ENCODE data around the gene EHD1. TPM values are rescaled to one million over a fixed set of nuclear protein-coding genes. Genes with fewer than 3 reads are reported as not detected.

The EHD1 gene
- total RNA-seq, 1 donor from 2014 or later = 27.6 TPM

DNA sequence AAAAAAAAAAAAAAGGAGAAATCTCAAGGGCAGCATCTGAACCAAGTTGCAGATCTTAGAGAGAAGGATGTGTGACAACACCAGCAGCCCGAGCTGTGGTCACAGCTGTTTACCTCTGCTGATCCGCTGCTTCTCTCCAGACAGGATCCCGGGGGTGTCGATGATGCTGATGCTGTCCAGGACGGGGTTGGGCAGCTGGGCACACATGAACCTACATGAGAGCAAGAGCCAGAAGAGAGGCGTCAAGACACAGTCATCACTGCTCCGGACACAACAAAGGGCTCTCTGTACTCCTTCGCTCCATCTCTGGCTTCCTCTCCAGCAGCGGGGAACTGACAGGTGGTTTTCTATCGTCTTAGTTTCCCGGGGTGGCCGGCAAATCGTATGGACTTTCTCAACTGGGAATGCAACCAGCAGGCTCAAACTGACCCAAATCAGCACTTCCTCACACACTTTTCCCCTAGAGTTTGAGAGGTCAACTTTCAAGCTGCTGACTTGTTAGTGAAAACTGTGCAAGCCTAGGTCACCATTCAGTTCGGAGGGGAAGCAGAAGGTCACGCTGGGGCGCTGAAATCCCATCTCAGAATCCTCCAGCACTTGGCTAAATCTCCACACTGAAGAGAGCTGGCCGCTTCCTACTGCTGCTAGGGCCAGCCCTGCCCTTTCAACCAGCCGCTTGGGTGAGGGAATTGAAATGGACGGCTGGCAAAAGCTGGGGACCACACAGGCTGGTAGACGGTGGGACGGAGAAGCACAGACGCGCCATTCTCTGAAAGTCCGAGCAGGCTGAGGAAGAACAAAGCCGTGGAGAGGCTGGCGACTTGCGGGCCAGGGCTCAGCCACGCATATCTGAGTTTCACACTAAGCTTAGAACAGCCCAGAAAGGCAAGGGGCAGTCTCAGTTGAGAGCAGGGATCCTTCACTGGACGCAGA is 3.8 kb downstream of the EHD1 start:
- DNase-seq (ENCODE audit: low read depth in 2 of 2) = no peak

DNA sequence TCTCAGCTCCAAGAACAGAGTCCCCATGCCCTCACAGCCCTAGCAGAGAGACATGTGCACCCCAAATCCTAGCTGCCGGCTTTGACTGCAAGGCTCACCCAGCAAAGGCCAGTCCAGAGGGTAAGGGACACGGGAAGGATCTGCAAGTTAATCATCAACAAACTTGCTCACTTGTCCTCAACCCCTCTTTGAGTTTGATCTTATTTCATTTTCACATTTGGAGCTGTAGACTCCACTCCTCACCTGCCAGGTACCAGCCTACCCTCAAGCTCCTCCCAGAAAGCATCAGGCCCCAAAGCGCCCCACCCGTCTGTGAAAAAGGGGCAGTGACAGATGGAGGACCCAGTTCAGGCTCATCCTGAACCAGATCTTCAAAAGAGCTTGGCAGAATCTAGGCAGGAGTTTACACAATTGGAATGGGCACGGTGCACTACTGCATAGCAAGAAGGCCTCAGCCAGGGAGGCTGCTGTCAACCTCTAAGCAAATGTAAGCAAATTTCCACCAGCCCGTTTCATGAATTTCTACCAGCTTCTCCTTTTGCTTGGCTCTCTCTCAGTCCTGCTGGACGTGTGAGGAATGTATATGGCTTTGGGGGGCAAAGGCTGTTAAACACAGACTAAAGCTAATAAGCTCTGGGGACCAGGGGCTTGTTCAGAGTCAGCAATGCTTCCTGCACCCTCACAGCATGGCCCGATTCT is 5.5 kb downstream of the EHD1 start:
- no peak for DNase-seq (ENCODE audit: low read depth in 2 of 2)

DNA sequence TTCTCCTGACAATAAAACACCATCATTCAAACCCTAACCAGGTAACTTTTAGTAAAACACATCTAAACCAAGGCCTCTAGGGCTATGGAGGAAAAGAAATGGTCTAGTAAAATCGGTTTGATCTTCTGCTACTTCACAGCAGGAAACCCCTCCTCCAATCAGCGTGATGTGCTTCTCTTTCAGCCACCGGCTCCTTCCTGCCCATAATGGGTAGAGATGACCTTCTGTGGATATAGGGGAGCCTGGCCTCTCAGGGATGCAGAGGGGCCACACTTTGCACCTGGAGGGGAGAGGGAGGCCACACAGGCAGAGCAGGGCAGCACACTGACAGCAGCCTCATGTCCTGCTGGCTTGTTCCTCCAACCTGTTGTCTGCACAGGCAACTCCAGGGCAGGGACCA is 6.9 kb downstream of the EHD1 start:
- peak in 1 of 2 donors; percentile 31 for DNase-seq (ENCODE audit: low read depth in 2 of 2)

DNA sequence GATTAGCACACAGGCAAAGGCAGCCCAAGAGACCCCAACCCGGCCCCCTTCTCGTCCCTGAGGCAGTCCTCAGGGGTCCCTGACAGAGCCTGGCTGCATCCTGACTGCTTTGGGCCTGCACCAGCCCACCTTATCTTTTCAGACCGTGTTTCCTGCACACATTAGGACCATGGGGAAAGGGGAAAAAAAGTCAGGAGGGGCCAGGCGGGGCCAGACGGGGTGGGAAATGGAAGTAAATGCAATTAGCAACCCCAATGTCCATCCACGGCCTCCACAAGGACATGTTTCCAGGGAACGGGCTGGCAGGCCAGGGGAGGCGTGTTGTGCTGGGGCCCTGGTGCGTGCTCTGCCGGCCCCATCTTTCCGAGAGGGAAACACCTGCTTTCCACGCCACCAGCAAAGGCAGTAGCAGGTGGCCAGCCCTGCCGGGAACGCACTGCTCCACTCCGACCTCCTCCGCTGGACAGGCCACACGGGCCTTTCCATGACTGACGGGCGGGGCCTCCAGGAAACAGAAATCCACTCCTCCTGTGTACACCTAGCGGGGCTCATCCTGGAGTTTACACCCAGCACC is 7.4 kb downstream of the EHD1 start:
- DNase-seq (ENCODE audit: low read depth in 2 of 2) = peak; percentile 75 to 82

DNA sequence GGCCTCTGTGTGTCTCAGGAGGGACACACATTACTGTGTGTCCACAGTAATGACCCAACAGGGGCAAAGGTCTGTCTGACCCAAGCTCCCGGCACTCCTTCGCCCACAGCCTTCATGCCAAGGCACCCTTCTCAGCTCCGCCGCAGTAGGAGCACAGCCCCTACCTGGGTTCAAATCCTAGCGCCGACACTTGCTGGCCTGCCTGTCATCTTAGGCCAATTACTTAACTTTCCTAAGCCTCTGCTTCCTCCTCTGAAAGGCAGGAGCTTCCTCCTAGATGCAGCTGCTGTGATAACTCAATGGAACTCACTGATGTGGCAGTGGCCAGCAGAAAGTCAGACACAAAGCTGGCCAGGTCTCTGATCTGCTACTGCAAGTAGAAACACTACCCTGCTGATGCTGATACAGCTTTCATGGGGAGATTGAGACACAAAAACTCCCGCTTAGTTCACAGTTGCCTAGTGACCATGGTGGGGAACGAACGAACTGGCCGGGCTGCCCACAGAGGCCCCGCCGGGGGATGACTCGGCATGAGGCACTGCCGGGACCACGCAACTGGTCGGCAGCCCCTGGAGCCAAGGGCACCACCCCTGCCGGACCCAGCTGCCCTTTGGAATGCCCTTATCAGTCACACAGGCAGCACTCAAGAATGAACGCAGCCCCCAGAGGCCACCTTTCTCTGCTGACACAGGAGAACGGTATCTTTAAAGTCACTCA is 8.1 kb downstream of the EHD1 start:
- peak; percentile 70 to 84 for DNase-seq (ENCODE audit: low read depth in 2 of 2)

DNA sequence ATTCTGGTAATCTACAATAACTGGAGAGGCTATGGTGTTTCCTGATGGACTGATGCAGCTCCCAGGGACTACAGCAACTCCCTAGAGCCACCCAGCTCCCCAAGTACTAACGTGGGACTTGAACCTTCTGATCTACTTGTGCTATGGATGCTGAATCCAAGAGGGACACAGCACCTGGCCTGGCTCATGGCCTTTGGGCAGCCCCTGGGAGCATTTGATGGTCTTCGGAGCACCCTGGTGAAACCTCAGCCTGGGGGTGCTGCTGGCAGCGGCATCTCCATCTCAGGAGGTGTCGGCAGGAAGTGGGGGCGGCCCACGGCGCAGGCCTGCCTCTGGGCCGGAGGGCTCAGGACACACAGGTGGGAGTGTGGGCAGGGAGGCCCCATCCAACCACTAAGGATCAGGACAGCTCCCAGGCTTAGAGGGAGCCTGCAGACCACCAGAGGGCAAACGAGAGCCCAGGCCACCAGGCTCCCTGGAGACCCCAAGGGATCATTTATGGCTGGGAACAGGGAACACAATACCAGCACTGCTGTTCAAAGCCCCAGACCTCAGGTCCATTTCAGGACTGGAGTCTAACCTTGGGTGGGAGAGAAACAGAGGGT is 8.7 kb downstream of the EHD1 start:
- peak; percentile 46 to 54 for DNase-seq (ENCODE audit: low read depth in 2 of 2)

DNA sequence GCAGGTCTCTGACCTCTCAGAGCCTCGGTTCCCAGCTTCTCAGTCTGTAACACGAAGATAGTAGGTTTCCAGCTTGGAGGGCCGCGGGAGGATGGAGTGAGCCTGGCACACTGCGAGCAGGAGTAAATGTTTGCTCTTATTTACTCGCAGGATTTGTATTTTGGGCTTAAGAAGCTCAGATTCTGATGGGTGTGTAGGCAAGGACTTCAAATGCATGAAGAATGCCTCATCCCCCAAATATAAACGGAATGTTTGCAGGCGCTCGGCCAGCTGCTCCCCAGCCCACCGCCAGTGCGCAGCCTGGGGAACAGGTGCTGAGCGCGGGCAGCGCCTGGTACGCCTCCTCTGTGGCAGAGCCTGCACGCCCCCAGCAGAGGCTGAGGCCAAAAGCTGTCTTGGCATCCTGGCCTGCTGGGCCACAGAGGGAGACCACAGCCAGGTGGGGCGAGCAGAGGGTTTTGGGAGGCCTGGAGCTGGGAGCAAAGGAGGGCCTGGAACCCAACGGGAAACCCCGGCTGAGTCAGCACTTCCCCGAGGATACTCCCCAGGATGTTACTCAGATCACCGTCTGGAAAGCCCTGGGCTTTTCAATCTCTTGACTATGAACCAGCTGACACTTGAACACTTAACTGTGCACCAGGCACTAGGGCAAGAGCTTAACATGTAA is 9.4 kb downstream of the EHD1 start:
- DNase-seq (ENCODE audit: low read depth in 2 of 2) = peak; percentile 31 to 98

DNA sequence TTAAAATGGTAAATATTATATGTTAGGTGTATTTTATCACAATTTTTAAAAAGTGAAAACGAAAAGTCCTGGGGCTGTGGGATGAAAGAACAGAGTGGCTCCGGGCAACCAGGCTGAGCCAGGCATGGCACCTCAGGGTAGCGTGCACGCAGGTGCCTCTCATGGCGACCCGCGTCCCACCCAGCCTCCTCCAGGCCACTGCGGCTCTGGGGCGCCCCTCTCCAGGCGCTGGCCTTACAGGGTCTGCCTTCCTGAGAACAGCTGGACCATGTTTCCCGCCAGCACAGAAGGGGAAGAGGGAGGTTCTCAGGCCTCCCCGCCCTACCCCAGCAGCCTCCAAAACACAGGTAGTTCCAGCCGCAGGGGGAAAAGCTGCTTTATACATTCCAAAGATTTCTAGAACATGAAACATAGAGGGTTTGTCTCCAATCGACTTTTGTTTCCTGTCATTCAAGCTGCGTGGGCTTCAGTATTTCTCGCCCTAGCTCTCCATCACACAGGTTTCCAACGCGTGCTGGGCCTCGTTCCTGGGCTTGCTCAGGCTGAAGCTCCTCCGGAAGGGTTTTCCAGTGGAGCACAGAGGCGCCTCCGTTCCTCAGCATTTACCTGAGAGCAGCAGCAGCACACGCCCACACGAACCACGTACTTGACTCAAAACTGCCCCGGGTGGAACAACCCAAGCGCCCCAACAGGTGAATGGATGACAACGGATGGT is 10.5 kb downstream of the EHD1 start:
- DNase-seq (ENCODE audit: low read depth in 2 of 2) = no peak

DNA sequence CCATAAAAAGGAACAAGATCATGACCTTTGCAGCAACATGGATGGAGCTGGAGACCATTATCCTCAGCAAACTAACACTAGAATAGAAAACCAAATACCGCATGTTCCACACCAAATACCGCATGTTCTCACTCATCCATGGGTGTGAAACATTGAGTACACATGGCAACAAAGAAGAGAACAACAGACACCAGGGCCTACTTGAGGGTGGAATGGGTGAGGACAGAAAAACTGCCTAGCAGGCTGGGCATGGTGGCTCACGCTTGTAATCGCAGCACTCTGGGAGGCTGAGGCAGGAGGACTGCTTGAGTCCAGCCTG is 12.3 kb downstream of the EHD1 start:
- no peak for DNase-seq (ENCODE audit: low read depth in 2 of 2)

DNA sequence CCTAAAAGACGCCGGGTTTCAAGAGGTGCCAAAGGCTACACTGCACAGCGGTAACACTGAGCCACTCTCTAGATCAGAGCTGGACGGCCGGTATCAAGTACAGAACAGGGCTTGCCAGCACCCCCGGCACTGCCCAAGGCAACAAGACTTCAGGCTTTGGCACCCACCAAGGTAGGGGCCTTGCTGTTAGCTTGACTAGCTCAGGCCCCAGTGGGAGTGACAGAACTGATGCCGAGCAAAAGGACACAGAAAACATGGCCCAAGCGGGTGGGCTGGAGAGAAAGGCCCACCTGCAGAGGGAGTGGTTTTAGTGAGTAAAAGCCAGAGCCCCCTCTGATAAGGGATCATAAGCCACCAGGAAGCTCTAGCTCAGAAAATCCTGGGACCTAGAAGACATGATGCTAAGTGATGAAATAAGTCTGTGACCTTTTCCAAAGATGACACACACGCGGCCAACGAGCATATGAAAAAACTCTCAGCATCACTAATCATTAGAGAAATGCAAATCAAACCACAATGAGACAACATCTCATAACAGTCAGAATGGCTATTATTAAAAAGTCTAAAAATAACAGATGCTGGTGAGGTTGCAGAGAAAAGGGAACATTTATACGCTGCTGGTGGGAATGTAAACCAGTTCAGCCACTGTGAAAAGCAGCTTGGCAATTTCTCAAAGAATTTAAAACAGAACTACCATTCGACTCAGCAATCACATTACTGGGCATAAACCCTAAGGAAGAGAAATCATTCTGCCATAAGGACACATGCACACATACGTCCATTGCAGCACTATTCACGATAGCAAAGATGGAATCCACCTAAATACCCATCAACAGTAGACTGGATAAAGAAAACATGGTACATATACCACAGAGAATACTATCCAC is 12.9 kb downstream of the EHD1 start:
- DNase-seq (ENCODE audit: low read depth in 2 of 2) = peak in 1 of 2 donors; percentile 51

DNA sequence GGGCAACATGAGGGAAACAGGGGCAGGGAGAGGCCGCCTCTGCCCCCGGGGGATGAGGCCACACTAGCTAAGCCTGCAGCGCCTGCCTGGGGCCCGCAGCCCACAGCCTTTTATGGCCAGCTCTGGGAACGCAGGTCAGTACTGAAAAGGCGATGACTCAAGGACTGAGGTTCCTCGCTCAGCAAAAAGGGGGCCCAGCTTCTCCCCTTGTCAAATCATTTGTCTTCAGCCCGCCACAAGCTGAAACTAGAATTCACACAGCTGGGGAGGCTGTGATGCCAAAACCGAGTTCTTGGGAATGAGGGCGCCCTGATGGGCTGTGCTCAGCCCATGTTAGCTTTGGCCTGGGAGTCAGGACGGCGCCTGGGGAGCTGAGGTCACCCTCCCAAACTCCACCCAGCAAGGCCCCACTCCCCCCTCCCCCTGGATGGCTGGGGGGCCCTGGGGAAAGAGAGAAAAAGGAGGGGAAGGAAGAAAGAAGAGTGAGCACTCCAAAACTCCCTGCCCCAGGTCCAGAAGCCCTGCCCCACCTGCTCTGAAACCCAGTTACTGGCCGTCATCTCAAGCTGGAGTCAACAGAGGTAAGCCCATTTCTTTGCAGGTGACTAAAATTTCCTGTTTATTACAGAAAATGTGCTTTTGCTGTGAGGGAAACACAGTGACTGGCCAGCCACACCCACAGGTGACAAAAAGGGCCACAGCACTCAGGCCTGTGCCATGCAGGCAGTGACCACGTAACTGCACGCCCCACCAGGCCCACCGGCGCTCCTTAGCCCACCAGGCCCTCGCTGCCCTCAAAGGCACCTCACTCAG is 13.7 kb downstream of the EHD1 start:
- peak in 1 of 2 donors; percentile 75 for DNase-seq (ENCODE audit: low read depth in 2 of 2)

DNA sequence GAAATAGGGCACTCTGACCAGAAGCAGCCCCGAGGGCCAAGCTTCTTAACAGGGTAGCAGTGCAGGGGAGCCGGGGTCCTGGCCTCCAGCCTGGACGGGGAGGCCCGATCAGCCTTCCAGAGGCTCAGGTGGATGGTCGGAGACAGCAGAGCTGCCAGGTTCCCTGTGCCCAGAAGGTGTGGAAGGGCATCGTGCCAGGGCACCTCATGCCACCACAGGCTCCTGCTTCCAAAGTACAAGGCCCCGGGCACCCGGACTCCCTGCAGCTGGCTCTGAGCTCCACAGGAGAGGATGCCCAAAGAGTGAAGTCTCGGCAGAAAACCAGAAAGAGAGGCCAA is 14.3 kb downstream of the EHD1 start:
- no peak for DNase-seq (ENCODE audit: low read depth in 2 of 2)

DNA sequence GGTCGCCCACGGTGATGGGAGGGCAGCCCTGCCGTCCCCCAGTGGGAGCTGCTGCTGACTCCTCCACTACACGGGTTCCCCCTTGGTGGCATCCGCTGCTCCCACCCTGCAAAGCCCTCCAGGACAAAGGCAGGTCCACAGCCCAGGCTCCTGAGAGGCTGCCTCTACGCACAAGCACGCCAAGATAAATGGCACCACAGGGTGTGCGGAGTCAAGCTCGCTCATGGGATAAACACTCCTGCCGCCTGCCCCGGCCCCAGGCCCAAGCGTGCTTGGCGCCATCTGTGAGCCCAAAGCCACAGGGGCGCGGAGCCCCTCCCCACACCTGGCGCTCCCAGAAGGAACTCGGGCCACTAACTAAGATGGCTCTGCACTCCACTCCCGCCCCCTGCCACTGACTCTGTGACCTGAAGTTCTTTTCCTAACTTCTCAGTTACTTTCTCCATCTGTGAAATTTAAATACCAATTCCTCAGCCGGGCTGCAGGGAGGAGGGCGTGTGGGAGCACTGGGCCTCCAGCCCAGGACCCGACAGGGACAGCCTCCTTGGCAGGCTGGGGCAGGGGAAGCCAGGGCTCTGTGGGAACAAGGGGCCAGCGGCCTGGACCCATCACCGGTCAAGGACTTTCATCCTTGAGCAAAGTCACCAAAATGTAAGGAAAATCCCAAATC is 14.9 kb downstream of the EHD1 start:
- no peak for DNase-seq (ENCODE audit: low read depth in 2 of 2)

DNA sequence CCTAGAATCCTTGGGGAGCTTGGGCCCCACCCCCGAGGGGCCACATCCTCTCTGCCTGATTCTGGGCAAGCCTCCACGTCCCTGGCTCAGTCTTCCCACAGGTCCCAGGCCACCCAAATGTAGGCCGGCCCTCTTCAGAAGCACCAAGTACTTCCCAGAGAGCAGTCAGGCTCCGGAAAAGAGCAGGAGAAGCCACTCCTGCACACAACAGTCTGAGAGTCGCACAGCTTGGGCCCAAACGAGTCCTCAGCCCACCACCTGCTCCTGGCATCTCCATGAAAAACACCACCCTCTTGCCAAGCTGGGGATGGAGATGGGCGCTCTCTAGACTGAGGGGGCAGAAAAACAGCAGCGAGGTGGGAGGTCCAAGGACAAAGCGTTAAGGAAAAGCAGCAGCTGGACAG is 15.4 kb downstream of the EHD1 start:
- no peak for DNase-seq (ENCODE audit: low read depth in 2 of 2)

DNA sequence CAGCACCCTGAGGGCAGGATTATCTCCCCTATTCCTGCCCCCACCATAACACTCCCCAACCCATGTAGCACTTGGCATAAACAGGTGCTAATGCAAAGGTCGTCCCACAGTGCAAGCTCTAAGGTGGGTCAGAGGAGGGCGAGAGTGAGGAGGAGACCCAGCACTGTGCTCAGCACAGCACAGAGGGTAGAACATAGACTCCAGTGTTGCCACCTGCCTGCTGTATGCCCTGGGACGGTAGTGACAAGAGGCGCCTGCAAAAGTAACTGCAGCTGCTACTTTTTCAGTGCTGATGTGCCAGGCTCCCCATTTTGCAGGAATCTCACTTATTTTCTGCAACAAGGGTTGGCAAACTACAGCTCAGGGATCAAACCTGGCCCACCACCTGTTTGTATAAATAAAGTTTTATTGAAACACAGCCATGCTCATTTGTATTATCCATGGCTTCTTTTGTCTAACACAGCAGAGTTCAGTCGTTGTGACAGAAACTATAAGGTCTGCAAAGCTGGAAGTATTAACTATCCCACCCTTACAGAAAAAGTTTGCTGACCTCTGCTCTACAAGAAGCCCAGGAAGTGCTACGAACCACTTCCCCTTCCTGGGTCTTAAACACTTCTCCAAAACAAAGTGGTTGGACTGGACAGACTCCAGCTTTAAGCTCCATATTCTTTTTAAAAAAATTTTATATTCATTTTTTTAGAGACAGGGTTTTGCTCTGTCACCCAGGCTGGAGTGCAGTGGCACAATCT is 17.0 kb downstream of the EHD1 start:
- no peak for DNase-seq (ENCODE audit: low read depth in 2 of 2)

DNA sequence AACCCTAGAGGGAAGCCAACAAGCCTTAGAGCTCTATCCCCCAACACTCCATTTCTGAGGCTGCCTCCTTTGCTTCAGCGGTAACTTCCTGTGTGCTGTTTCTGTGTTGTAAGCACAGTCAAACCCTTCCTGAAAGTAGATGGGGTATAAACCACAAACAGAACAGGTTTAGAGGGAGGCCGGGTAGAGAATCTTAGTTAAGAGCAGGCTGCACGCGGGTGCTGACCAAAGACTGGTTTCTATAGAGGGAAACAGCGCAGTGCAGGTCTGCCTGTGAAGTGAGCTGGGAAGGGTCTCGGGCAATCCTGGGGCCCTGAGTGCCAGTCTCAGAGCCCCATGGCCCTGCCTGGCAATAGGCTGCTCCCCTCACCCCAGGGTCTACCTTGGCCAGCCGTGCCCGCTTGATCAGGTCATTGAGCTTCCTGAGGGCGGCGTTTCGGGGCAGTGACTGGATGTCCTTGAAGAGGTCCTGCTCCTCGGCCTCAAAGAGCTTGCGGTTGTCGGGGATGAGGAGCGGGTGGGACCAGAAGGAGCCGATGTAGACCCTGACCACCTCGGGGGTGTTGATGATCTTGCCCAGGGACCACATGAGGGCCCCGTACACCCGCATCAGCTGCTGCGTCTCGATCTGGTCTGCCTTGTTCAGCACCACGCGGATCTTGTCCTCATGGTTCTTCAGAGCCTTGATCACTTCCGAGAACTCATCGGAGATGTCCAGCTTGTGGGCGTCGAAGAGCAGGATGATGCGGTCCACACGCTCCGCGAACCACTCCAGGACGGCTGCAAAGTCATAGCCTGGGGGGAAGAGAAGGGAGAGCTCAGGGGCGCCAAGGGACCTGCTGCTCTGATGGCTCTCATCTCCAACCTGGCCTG is 18.6 kb downstream of the EHD1 start:
- DNase-seq (ENCODE audit: low read depth in 2 of 2) = peak in 1 of 2 donors; percentile 23
